ENCODE data around the gene FBXO46. TPM values are rescaled to one million over a fixed set of nuclear protein-coding genes. Genes with fewer than 3 reads are reported as not detected.
A peak's percentile ranks its signal among the peaks of the same experiment; 100 is the strongest.
"Not testable (repeated sequence)": the region's sequence is repeated elsewhere in the genome, so short reads cannot be mapped to it uniquely, and the experiment has no call there.

The FBXO46 gene
- total RNA-seq, 1 donor from 2014 or later: 38.9 TPM

DNA sequence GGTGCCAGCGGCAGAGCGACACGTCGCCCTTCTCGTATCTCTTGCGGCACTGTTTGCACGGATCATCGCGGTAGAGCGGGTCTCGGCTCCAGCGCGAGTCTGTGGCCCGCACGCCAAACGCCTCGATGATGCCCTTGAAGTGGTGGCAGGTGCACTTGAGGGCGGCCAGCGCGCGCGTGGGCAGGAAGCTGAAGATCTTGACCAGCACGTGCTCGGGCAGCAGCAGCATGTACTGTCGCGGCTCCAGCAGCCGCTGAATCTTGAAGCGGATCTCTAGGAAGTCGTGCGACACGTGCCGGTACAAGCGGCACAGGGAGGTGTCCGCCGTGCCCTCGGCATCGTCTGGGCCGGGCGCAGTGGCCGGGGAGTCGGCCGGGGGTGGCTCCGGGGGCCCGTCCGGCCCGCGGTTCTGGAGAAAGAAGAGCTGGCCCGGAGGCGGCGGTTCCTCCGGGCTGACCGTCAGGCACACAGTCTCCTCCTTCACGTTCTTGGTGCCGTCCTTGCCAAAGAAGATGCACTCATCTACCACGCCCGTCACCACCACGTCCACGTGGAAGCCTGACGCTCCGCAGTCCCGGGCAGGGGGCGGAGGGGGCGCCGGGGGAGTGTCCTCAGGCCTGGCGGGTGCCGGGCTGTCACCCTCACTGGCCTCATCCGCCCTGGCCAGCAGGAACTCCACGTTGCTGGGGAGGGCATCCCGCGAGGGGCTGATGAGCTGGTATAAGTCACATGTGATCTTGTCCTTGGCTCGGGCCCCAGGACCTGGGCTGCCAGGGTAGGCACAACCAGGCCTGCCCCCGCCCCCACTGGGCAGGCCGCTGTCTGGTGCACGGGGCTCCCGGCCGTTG lies 18.6 kb downstream of the FBXO46 start:
- peaks cover 25% of the 10 kb centered on the region for H3K36me3 Mint-ChIP-seq (ENCODE audit: low read depth)
- peaks cover 14% of the 10 kb centered on the region for H3K4me1 Mint-ChIP-seq (ENCODE audit: low read depth)
- intact Hi-C loops (cut with micrococcal nuclease): no loop called here
- H3K4me3 Mint-ChIP-seq (ENCODE audit: low read depth): no peak overlapping the region
- no peaks in the 10 kb centered on the region for H3K9me3 Mint-ChIP-seq
- no peaks in the 10 kb centered on the region for H3K27me3 Mint-ChIP-seq (ENCODE audit: low read depth)
- no peak overlapping the region for H3K27ac Mint-ChIP-seq
- DNase-seq (ENCODE audit: low spot score): no peak

DNA sequence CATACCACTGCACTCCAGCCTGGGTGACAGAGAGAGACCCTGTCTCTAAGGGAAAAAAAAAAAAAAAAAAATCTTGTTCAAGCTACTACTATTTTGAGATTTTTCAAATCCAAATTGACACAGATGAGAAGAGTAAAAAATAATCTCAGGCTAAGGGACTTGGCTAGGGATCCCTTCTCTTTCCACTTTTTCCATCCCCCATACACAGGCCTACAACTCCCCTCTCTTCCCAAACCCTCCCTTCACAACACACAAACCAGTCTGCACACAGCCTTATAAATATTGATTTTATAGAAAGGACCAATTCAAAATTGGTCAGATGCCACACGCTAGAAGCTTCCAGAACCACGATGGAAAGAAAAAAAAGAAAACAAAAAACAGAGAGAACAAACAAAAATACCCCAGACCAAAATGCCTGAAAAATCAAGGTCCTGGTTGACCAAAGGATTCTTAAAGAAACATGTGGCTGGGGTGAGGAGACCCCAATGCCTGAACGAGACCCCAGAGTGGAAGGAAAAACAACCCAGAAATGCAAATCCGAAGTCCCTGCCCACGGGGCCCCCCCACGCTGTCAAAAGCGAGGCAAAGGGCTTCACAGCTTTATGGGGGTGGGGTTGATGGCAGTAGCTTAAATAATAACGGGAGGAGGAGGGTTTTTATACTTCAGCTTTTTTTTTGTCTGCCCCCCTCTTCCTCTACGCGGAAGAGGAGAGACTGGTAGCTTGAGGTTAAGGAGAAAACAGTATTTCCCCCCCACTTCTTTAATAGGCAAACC lies 20.2 kb downstream of the FBXO46 start:
- intact Hi-C loops (cut with micrococcal nuclease): no loop called here
- Mint-ChIP-seq H3K9me3 (no peaks in the 10 kb centered on the region), H3K36me3 (ENCODE audit: low read depth) (peaks cover 25% of the 10 kb centered on the region), H3K4me3 (ENCODE audit: low read depth) (no peak overlapping the region), H3K27ac (peak overlapping the region; percentile 52), H3K4me1 (ENCODE audit: low read depth) (peaks cover 6% of the 10 kb centered on the region), H3K27me3 (ENCODE audit: low read depth) (no peaks in the 10 kb centered on the region)
- no peak for DNase-seq (ENCODE audit: low spot score)

DNA sequence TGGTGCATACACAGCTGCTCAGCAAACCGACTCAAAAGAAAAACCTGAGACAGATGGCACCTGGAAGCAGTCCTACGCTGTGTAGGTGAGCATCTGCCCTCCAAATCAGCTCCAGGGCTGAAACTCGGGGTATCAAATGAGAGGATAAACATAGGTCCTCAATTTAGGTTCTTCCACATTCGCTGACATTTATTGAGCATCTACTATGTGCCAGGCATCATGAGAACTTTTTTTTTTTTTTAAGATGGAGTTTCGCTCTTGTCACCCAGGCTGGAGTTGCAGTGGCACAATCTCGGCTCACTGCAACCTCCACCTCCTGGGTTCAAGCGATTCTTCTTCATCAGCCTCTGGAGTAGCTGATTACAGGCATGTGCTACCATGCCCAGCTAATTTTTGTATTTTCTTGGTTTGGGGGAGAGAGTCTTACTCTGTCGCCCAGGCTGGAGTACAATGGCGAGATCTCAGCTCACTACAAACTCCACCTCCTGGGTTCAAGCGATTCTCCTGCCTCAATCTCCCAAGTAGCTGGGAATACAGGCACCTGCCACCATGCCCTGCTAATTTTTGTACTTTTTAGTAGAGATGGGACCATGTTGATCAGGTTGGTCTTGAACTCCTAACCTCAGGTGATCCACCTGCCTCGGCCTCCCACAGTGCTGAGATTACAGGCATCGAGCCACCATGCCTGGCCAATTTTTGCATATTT lies 24.8 kb downstream of the FBXO46 start:
- intact Hi-C loops (cut with micrococcal nuclease): no loop called here
- peaks cover 3% of the 10 kb centered on the region for H3K4me1 Mint-ChIP-seq (ENCODE audit: low read depth)
- H3K9me3 Mint-ChIP-seq: no peaks in the 10 kb centered on the region
- no peak overlapping the region for H3K4me3 Mint-ChIP-seq (ENCODE audit: low read depth)
- no peak overlapping the region for H3K27ac Mint-ChIP-seq
- H3K27me3 Mint-ChIP-seq (ENCODE audit: low read depth): no peaks in the 10 kb centered on the region
- no peak for DNase-seq (ENCODE audit: low spot score)
- H3K36me3 Mint-ChIP-seq (ENCODE audit: low read depth): peaks cover 48% of the 10 kb centered on the region

DNA sequence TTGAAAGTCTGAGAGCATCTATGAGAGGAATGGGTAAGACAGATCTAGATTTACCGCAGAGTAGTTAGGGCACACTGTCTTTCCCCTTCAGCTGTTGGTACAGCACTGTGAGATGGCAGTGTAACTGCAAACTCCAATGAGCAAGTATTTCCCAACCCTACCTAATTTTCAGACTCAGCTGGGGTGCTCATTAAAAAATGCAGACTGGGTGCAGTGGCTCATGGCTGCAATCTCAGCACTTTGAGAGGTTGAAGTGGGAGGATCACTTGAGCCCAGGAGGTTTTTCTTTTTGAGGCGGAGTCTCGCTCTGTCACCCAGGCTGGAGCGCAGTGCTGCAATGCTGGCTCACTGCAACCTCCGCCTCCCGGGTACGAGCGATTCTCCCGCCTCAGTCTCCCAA lies 25.6 kb downstream of the FBXO46 start:
- Mint-ChIP-seq H3K4me3 (ENCODE audit: low read depth) (no peak overlapping the region), H3K36me3 (ENCODE audit: low read depth) (peaks cover 43% of the 10 kb centered on the region), H3K27ac (no peak overlapping the region), H3K4me1 (ENCODE audit: low read depth) (no peaks in the 10 kb centered on the region), H3K9me3 (no peaks in the 10 kb centered on the region), H3K27me3 (ENCODE audit: low read depth) (no peaks in the 10 kb centered on the region)
- DNase-seq (ENCODE audit: low spot score): no peak
- intact Hi-C loops (cut with micrococcal nuclease): no loop called here

DNA sequence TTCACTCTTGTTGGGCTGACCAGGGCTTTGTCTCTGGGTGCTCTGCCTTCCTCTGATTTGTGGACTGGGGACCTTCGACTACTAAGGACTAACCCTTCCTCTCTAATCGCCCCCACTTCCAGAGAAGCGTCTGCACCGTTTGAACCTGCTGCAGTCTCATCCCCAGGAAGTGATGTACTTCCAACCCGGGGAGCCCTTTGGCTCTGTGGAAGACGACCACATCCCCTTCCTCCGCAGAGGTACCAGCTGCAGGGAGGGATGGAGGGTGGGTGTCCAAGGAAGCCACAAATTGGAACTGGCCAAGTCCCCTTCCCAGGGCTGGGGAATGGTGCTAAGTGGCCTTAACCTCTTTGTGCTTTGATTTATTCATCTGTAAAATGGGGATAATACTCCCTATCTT lies 29.0 kb downstream of the FBXO46 start:
- H3K27me3 Mint-ChIP-seq (ENCODE audit: low read depth): no peaks in the 10 kb centered on the region
- no peak overlapping the region for H3K4me3 Mint-ChIP-seq (ENCODE audit: low read depth)
- H3K27ac Mint-ChIP-seq: no peak overlapping the region
- intact Hi-C loops (cut with micrococcal nuclease): no loop called here
- H3K36me3 Mint-ChIP-seq (ENCODE audit: low read depth): peaks cover 41% of the 10 kb centered on the region
- peaks cover 3% of the 10 kb centered on the region for H3K4me1 Mint-ChIP-seq (ENCODE audit: low read depth)
- no peaks in the 10 kb centered on the region for H3K9me3 Mint-ChIP-seq
- DNase-seq (ENCODE audit: low spot score): no peak

DNA sequence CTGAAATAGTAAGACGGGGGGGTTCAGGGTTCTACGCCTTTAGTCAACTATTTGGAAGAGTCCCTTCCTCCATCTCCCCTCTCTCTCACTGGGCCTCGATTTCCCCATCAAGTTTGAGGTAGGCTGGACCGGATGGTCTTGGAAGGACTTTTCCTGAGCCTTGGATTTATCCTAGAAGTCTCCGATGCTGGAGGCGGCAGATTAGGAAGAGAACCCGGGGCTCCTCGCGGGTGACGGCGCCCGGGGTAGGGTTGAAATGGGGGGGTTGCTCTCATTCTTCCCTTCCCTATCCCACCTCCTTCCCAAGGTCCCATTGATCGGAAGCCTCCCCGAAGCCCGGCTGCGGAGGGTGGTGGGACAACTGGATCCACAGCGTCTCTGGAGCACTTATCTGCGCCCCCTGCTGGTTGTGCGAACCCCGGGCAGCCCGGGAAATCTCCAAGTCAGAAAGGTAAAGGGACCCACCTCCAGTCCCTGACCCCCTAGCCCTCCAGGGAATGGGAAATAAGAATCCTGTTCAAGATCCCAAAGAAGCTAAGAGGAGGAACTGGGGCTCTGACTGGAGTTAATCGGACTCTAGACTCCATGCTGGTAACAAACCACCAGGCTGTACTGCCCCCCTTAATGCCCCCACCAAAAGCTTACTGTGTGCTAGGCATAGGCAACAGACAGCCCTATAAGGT lies 37.4 kb downstream of the FBXO46 start:
- H3K27ac Mint-ChIP-seq: peak overlapping the region; percentile 99
- peaks cover 17% of the 10 kb centered on the region for H3K4me1 Mint-ChIP-seq (ENCODE audit: low read depth)
- peak overlapping the region; percentile 94 for H3K4me3 Mint-ChIP-seq (ENCODE audit: low read depth)
- no peaks in the 10 kb centered on the region for H3K9me3 Mint-ChIP-seq
- intact Hi-C loops (cut with micrococcal nuclease): loop anchor here (2.0 to 5.0 kb wide), 4 partner anchors 38 to 186 kb away; partner anchors contain the start of genes FBXO46, OPA3, SIX5 and VASP
- H3K27me3 Mint-ChIP-seq (ENCODE audit: low read depth): no peaks in the 10 kb centered on the region
- DNase-seq (ENCODE audit: low spot score): peak; percentile 70
- H3K36me3 Mint-ChIP-seq (ENCODE audit: low read depth): peaks cover 54% of the 10 kb centered on the region

DNA sequence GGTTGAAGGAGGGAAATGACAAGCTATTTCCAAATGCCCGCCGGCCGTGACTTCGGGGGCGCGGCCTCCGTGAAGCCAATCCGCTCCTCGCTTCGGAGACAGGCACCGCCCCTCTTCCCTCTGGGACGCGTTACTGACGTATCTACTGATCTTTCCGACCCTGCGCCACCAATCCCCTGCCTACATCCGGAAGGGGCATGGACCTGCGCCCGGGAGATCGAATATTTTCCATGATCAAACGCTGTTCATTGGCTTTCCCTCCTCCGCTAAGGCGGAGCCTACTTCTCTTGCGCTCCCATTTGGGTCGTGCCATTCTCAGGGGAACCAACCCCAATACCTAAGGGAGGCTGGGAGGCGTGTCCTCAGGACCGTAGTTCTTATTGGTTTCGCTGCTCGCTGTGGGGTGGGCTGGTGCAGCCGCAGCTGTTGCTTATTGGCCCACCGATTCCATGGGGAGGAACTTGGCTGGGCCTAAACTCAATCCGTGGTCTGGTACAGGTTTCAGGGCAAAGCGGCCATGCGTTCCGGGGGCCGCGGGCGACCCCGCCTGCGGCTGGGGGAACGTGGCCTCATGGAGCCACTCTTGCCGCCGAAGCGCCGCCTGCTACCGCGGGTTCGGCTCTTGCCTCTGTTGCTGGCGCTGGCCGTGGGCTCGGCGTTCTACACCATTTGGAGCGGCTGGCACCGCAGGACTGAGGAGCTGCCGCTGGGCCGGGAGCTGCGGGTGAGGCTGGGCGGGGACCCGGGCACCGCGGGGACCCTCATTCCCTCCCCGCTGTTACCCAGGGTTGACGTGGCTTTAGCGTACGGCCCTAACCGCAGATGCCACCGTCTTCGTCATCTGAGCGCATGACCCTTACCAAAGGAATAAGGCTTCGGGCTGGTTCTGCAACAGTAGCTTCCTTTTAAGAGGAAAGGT lies 38.2 kb downstream of the FBXO46 start, which contains the start of gene QPCTL:
Gene QPCTL, plus strand, starts transcription at position 480 of the 919 bp plus-strand sequence. Its CDS starts 38 bp downstream, at position 518.
- H3K27ac Mint-ChIP-seq: peak within 1 kb of the TSS; percentile 99
- no peaks in the 10 kb centered on the region for H3K9me3 Mint-ChIP-seq
- H3K4me3 Mint-ChIP-seq (ENCODE audit: low read depth): peak within 1 kb of the TSS; percentile 94
- intact Hi-C loops (cut with micrococcal nuclease): loop anchor here (1.0 to 5.0 kb wide), 8 partner anchors 15 to 185 kb away; partner anchors contain the start of genes FBXO46, OPA3, SIX5 and SYMPK
- DNase-seq (ENCODE audit: low spot score): peak; percentile 98
- H3K36me3 Mint-ChIP-seq (ENCODE audit: low read depth): peaks cover 57% of the 10 kb centered on the region
- peaks cover 14% of the 10 kb centered on the region for H3K4me1 Mint-ChIP-seq (ENCODE audit: low read depth)
- no peaks in the 10 kb centered on the region for H3K27me3 Mint-ChIP-seq (ENCODE audit: low read depth)

DNA sequence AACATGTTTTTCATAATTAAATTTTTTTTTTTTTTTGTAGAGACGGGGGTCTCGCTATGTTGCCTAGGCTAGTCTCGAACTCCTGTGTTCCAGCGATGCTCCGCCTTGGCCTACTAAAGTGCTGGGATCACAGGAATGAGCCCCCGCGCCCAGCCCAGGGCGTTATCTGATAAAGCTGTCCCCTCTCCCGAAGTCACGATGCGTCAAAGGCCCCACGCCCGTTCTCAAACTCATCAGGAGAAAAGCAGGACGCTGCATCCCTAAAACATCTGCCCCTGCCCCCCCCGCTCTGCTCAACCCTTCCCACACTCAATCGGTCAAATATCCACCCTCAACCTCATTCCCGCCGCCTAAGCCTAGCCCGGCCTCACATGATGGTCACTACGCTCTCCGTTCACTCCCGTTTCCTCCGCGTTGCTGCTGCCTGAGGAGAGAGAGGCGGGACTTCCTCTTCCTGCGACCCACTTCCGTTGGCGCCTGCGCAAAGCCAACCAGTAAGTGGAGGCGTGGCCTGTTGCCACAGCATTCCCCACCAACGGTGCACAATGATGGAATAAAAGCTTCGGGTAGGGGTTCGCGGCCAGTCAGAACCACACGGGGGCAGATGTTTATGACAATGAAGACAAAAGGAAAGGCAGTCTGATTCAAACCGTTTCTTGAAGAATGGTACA lies 39.0 kb downstream of the FBXO46 start, which contains the start of gene SNRPD2:
Gene SNRPD2, minus strand, starts transcription at position 438 of the 671 bp plus-strand sequence. Its CDS starts 65 bp downstream, at position 373.
- intact Hi-C loops (cut with micrococcal nuclease): loop anchor here (1.0 to 5.0 kb wide), 8 partner anchors 14 to 184 kb away; partner anchors contain the start of genes FBXO46, OPA3, SIX5 and SYMPK

DNA sequence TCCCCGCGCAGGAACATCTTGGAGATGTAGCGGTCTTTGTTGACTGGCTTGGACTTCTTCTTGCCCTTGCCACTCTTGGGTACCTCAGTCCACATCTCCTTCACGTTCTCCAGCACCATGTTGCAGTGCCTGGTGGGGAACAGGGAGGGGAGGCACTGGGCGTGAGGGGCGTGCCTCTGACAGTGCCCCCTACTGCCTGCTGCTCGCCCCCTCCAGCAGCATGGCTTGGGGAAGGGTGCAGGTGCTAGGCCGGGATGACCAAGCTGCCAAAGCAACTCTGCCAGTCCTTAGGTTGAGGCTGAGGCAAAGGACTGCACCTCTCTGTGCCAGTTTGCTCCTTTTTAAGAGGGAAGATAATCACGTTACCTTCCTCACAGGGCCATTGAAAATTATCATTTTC lies 43.1 kb downstream of the FBXO46 start:
- Mint-ChIP-seq H3K27ac (no peak overlapping the region), H3K27me3 (ENCODE audit: low read depth) (no peaks in the 10 kb centered on the region), H3K4me3 (ENCODE audit: low read depth) (no peak overlapping the region), H3K4me1 (ENCODE audit: low read depth) (peaks cover 8% of the 10 kb centered on the region), H3K36me3 (ENCODE audit: low read depth) (peaks cover 69% of the 10 kb centered on the region), H3K9me3 (no peaks in the 10 kb centered on the region)
- intact Hi-C loops (cut with micrococcal nuclease): no loop called here
- no peak for DNase-seq (ENCODE audit: low spot score)

More for the DNA sequence above, 39.0 kb downstream of the FBXO46 start, which contains the start of gene SNRPD2:
- peaks cover 14% of the 10 kb centered on the region for H3K4me1 Mint-ChIP-seq (ENCODE audit: low read depth)
- H3K4me3 Mint-ChIP-seq (ENCODE audit: low read depth): peak within 1 kb of the TSS; percentile 94
- no peaks in the 10 kb centered on the region for H3K27me3 Mint-ChIP-seq (ENCODE audit: low read depth)
- H3K9me3 Mint-ChIP-seq: no peaks in the 10 kb centered on the region
- H3K27ac Mint-ChIP-seq: peak within 1 kb of the TSS; percentile 99
- peaks cover 61% of the 10 kb centered on the region for H3K36me3 Mint-ChIP-seq (ENCODE audit: low read depth)
- peak; percentile 94 for DNase-seq (ENCODE audit: low spot score)

DNA sequence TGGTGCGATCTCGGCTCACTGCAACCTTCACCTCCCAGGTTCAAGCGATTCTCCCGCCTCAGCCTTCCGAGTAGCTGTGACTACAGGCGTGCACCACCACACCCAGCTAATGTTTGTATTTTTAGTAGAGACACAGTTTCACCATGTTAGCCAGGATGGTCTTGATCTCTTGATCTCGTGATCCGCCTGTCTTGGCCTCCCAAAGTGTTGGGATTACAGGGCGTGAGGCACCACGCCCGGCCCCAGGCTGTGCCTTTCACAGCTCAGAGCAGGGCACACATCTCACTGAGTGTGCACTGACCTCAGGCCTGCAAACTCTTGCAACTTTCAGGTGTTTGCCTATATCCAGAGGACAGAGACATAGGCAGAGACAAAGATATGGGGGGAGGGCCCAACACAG lies 45.7 kb downstream of the FBXO46 start:
- Mint-ChIP-seq H3K4me1 (ENCODE audit: low read depth) (peaks cover 10% of the 10 kb centered on the region), H3K36me3 (ENCODE audit: low read depth) (peaks cover 63% of the 10 kb centered on the region)
- H3K4me3 Mint-ChIP-seq (ENCODE audit: low read depth); DNase-seq (ENCODE audit: low spot score); H3K27me3 Mint-ChIP-seq (ENCODE audit: low read depth); intact Hi-C loops (cut with micrococcal nuclease); H3K9me3 Mint-ChIP-seq; H3K27ac Mint-ChIP-seq: not testable (repeated sequence)

DNA sequence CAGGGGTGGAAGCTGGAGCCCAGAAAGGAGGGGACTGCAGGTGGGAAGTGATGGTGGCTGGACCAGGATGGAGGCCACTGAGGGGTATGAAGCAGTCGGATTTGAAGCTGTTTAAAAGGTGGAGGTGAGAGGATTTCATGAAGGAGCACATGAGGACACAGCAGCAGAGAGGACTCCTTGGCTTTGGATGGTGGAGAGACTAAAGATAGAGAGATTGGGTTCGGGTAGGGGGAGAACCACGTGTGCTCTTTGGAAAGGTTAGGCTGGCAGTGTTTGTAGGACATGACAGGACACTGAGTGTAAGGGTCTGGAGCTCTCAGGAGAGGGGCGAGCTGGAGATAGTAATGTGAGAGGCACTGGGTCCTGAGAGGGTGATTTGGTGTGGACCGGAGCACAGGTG lies 47.8 kb downstream of the FBXO46 start:
- H3K4me3 Mint-ChIP-seq (ENCODE audit: low read depth): no peak overlapping the region
- no peaks in the 10 kb centered on the region for H3K27me3 Mint-ChIP-seq (ENCODE audit: low read depth)
- H3K27ac Mint-ChIP-seq: no peak overlapping the region
- no peaks in the 10 kb centered on the region for H3K9me3 Mint-ChIP-seq
- peaks cover 8% of the 10 kb centered on the region for H3K4me1 Mint-ChIP-seq (ENCODE audit: low read depth)
- peaks cover 48% of the 10 kb centered on the region for H3K36me3 Mint-ChIP-seq (ENCODE audit: low read depth)
- intact Hi-C loops (cut with micrococcal nuclease): no loop called here
- no peak for DNase-seq (ENCODE audit: low spot score)
